Peyer's patch (tissue), 4 donors: Measurements from ENCODE around the gene TRPM3.

Experiments
- CTCF ChIP-seq, 6 experiments: fragments of 450-650 bp in 4 of 6; fragments of 200-600 bp in 2 of 6; sonication (generic) in 1 of 6; IDR thresholded peaks; one replicate each; pipeline ENCODE4 v1.5.1; 2017 to 2019; ENCODE audit warnings: antibody characterized with exemption in 6 of 6, mild to moderate bottlenecking in 3 of 6, moderate library complexity in 1 of 6
- POLR2A ChIP-seq, 2 donors: fragments of 450-650 bp; IDR thresholded peaks; one replicate each; pipeline ENCODE4 v1.5.1; 2017; ENCODE audit warnings: antibody characterized with exemption in 2 of 2, mild to moderate bottlenecking in 2 of 2, moderate library complexity in 2 of 2

GRCh38 chr9:70539526-70539925 is 581.9 kb downstream of the TRPM3 start:
- TF ChIP-seq CTCF (IDR thresholded peaks at IDR 0.05) (no peak), POLR2A (IDR thresholded peaks at IDR 0.05) (no peak)
